Keratinocyte (primary cell): Measurements from ENCODE around the gene ZNG1A. TPM values are rescaled to one million over a fixed set of nuclear protein-coding genes. Genes with fewer than 3 reads are reported as not detected.
"Not testable (repeated sequence)": the region's sequence is repeated elsewhere in the genome, so short reads cannot be mapped to it uniquely, and the experiment has no call there.

Experiments used
- DNase-seq: peaks from one replicate; pipeline ENCODE4 v3.0.0-alpha.2; 2011; ENCODE audit warnings: low read depth, missing footprints, low spot score
- FAIRE-seq: peaks from 2 replicates; lab custom pipeline; 2011; peaks lifted over from hg19 to GRCh38; lab: Jason Lieb, UNC
- H2AFZ ChIP-seq: 2 replicates; pipeline ENCODE4 v1.6.0; 2012; ENCODE audit warnings: low read length, control low read depth, inconsistent platforms; ENCODE audit not compliant: control insufficient read depth
- H3K27ac ChIP-seq: 2 replicates; pipeline ENCODE4 v1.5.1; 2011; ENCODE audit warnings: low read length; ENCODE audit not compliant: control insufficient read depth, insufficient read depth
- H3K27me3 ChIP-seq: 3 replicates; pipeline ENCODE4 v1.6.0; 2011; ENCODE audit warnings: low read length; ENCODE audit not compliant: control insufficient read depth, insufficient read depth; ENCODE audit errors: extremely low read depth
- H3K36me3 ChIP-seq, 2 experiments: 2 replicates in 1 of 2; 3 replicates in 1 of 2; pipeline ENCODE4 v1.5.1; 2011; ENCODE audit warnings: low read length in 2 of 2, mild to moderate bottlenecking in 1 of 2; ENCODE audit not compliant: control insufficient read depth in 2 of 2, insufficient read depth in 2 of 2; ENCODE audit errors: extremely low read depth in 1 of 2
- H3K4me1 ChIP-seq: 3 replicates; pipeline ENCODE4 v1.5.1; 2011; ENCODE audit warnings: low read length; ENCODE audit not compliant: control insufficient read depth, insufficient read depth; ENCODE audit errors: extremely low read depth
- H3K4me2 ChIP-seq: 3 replicates; pipeline ENCODE4 v1.6.0; 2011; ENCODE audit warnings: low read depth, low read length; ENCODE audit not compliant: control insufficient read depth, insufficient read depth; ENCODE audit errors: extremely low read depth
- H3K4me3 ChIP-seq, 3 experiments: fragments of 200-600 bp in 1 of 3; sonication (generic) in 1 of 3; 2 replicates in 2 of 3; 3 replicates in 1 of 3; pipeline ENCODE4 v1.5.1; 2011 to 2016; ENCODE audit warnings: low read length in 3 of 3, mild to moderate bottlenecking in 3 of 3, control low read depth in 2 of 3, inconsistent platforms in 1 of 3, low read depth in 1 of 3, mixed read lengths in 1 of 3, mixed run types in 1 of 3, moderate library complexity in 1 of 3; ENCODE audit not compliant: control insufficient read depth in 2 of 3, insufficient read depth in 2 of 3; ENCODE audit errors: extremely low read depth in 1 of 3
- H3K79me2 ChIP-seq: 2 replicates; pipeline ENCODE4 v1.6.0; 2012; ENCODE audit warnings: low read length; ENCODE audit not compliant: control insufficient read depth, insufficient read depth
- H3K9ac ChIP-seq: 3 replicates; pipeline ENCODE4 v1.6.0; 2011; ENCODE audit warnings: low read length; ENCODE audit not compliant: control insufficient read depth, insufficient read depth; ENCODE audit errors: extremely low read depth
- H3K9me1 ChIP-seq: 3 replicates; pipeline ENCODE4 v1.6.0; 2011; ENCODE audit warnings: low read length; ENCODE audit not compliant: control insufficient read depth, insufficient read depth; ENCODE audit errors: extremely low read depth
- H3K9me3 ChIP-seq: 2 replicates; pipeline ENCODE4 v1.5.1; 2012; ENCODE audit warnings: low read depth, low read length; ENCODE audit not compliant: control insufficient read depth
- H4K20me1 ChIP-seq: 3 replicates; pipeline ENCODE4 v1.6.0; 2011; ENCODE audit warnings: low read length; ENCODE audit not compliant: control insufficient read depth, insufficient read depth; ENCODE audit errors: extremely low read depth
- EZH2 ChIP-seq: IDR thresholded peaks from one replicate; pipeline ENCODE4 v1.6.1; 2012; ENCODE audit warnings: inconsistent platforms, mild to moderate bottlenecking, low read length, moderate library complexity
- dilution Hi-C: fragments of 300-500 bp; cut with MboI; formaldehyde crosslinking; loops from one replicate; pipeline ENCODE4 v1.7.0; 2020; ENCODE audit warnings: low sequenced_read_pairs; ENCODE audit not compliant: extremely low pct_ligation_motif_present
- polyA minus RNA-seq, 3 experiments: library from RNA; depleted of rRNA, polyadenylated mRNA; stranded (reverse); fragments of >200 nt; gene quantifications; 1 replicate in 1 of 3; 2 replicates in 1 of 3; 3 replicates in 1 of 3; pipeline ENCODE4 v1.2.3, GENCODE V29; 2011
- polyA plus RNA-seq, 5 experiments: library from polyadenylated mRNA; depleted of rRNA in 3 of 5; stranded (reverse) in 3 of 5; stranded (forward) in 1 of 5; unstranded in 1 of 5; fragments of >200 nt; gene quantifications; 1 replicate in 1 of 5; 2 replicates in 3 of 5; 3 replicates in 1 of 5; pipeline versions ENCODE4 v1.2.1 to v1.2.3, GENCODE V29; 2011 to 2012; ENCODE audit warnings: missing spikeins in 2 of 5, low read depth in 1 of 5, low replicate concordance in 1 of 5
- TF ChIP-seq, protein P1 (sequence below), 3 experiments: IDR thresholded peaks in 1 of 3; conservative IDR thresholded peaks in 1 of 3; optimal IDR thresholded peaks in 1 of 3; 2 replicates in 2 of 3; 3 replicates in 1 of 3; pipeline versions ENCODE3 to v1.5.1; 2011; ENCODE audit warnings: low read length in 3 of 3, mild to moderate bottlenecking in 3 of 3, moderate library complexity in 2 of 3, control low read depth in 1 of 3, inconsistent platforms in 1 of 3; ENCODE audit not compliant: insufficient read depth in 2 of 3; ENCODE audit errors: extremely low read depth in 1 of 3

ZNG1A gene
- polyA plus RNA-seq (27.4 to 50.0 TPM (median 32.8 TPM) in 3 replicates), polyA minus RNA-seq (9.5 to 26.0 TPM (median 9.5 TPM) in 3 replicates)
- 40.1 TPM for polyA plus RNA-seq (2011; ENCODE audit: low read depth)
- polyA plus RNA-seq (2011; cell fraction: cytosol; rRNA removed), result 19.8 and 30.1 TPM in 2 replicates
- polyA plus RNA-seq (2011; cell fraction: nucleus; rRNA removed), result 23.4 and 37.2 TPM in 2 replicates
- polyA plus RNA-seq (2012; ENCODE audit: low replicate concordance), result 34.9 and 39.1 TPM in 2 replicates
- polyA minus RNA-seq (2011; cell fraction: cytosol; rRNA and poly(A)+ RNA removed), result 21.5 TPM
- 19.7 and 33.8 TPM in 2 replicates for polyA minus RNA-seq (2011; cell fraction: nucleus; rRNA and poly(A)+ RNA removed)

DNA sequence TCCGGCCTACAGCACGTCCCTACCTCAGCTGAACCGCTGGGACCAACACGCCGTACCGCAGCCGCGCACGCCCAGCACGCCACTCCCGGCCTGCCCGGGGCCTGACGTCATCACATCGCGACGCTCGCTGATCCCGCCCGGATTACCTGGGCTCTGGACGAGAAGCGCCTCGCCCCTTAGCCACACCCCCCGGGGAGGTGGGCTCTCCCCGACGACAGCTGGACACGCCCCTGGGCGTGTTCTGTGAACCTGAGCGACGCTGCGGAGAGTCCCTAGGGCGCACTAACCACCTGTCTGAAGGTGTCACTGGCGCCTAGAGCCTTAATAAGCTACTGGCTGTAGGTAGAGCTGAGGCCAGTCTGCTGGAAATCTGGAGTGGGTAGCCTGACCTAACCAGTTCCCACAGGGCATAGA is at the start of gene ZNG1A:
TSS of gene ZNG1A (minus strand) at position 87 of the 414 bp plus-strand sequence. CDS start 87 bp downstream, outside the sequence.
- H3K9ac ChIP-seq, result peak within 1 kb of the TSS; percentile 47
- H3K9me1 ChIP-seq, H3K27me3 ChIP-seq, H3K4me1 ChIP-seq, DNase-seq, FAIRE-seq, dilution Hi-C loops, H2AFZ ChIP-seq, H3K79me2 ChIP-seq, H4K20me1 ChIP-seq, H3K36me3 ChIP-seq, H3K9me3 ChIP-seq: not testable (repeated sequence)
- H3K4me2 ChIP-seq, result peak within 1 kb of the TSS; percentile 48
- peak within 1 kb of the TSS; percentile 32 to 33 (median 33) for H3K4me3 ChIP-seq
- peak within 1 kb of the TSS; percentile 36 for H3K27ac ChIP-seq

DNA sequence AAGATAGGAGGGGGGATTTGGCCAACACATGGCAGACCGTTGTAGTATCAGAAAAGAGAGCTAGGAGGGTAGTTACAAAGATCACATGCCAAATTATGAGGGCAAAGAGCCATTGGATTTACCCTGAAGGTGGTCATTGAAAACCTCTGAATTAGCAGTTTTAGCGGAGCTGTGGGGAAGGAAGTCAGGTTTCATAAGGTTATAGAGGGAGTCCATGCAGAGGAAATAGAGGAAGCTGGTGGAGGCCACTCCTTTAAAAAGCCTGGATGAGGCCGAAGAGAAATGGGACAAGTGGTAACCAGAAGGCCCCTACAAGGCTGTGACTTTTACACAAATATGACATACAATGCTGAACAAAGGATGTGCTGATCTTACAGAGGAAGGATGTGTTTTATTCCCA is 49.0 kb upstream of the ZNG1A start:
- dilution Hi-C loops, result no loop called here
- FAIRE-seq, result no peak
- TF ChIP-seq, protein P1, sequence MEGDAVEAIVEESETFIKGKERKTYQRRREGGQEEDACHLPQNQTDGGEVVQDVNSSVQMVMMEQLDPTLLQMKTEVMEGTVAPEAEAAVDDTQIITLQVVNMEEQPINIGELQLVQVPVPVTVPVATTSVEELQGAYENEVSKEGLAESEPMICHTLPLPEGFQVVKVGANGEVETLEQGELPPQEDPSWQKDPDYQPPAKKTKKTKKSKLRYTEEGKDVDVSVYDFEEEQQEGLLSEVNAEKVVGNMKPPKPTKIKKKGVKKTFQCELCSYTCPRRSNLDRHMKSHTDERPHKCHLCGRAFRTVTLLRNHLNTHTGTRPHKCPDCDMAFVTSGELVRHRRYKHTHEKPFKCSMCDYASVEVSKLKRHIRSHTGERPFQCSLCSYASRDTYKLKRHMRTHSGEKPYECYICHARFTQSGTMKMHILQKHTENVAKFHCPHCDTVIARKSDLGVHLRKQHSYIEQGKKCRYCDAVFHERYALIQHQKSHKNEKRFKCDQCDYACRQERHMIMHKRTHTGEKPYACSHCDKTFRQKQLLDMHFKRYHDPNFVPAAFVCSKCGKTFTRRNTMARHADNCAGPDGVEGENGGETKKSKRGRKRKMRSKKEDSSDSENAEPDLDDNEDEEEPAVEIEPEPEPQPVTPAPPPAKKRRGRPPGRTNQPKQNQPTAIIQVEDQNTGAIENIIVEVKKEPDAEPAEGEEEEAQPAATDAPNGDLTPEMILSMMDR (optimal IDR thresholded peaks at IDR 0.05 in 1 of 3, IDR thresholded peaks at IDR 0.05 in 1 of 3, conservative IDR thresholded peaks at IDR 0.05 in 1 of 3; ENCODE audit: extremely low read depth in 1 of 3, insufficient read depth in 2 of 3, low read length in 3 of 3), result no peak
- no peak for TF ChIP-seq EZH2

More for the DNA sequence above, 49.0 kb upstream of the ZNG1A start:
- Histone ChIP-seq H3K4me2 (no peak overlapping the region), H3K9me3 (no peaks in the 10 kb centered on the region), H4K20me1 (no peaks in the 10 kb centered on the region), H3K4me1 (peaks cover 13% of the 10 kb centered on the region), H3K27me3 (no peaks in the 10 kb centered on the region), H3K4me3 (no peak overlapping the region), H3K9me1 (no peaks in the 10 kb centered on the region), H3K79me2 (no peaks in the 10 kb centered on the region), H3K27ac (no peak overlapping the region), H3K9ac (no peak overlapping the region), H3K36me3 (no peaks in the 10 kb centered on the region), H2AFZ (no peak overlapping the region)
- no peak for DNase-seq
